DND-41 (cell line): Measurements from ENCODE around the gene NOVA1.

Source experiments
- ATAC-seq: fragments of 200-7000 bp; cut with Tn5 transposase; 3 replicates; pipeline ENCODE4 v1.9.1; 2021; ENCODE audit warnings: low read depth; ENCODE audit not compliant: insufficient read depth
- DNase-seq: peaks from one replicate; pipeline ENCODE4 v3.0.0-alpha.2; 2020
- H2AFZ ChIP-seq: 2 replicates; pipeline ENCODE4 v1.6.0; 2012; ENCODE audit warnings: low read depth, low read length
- H3K27ac ChIP-seq: 2 replicates; pipeline ENCODE4 v1.5.1; 2012; ENCODE audit warnings: low read length, inconsistent platforms
- H3K27me3 ChIP-seq: fragments of 200-600 bp; sonication (generic); 2 replicates; pipeline ENCODE4 v1.6.0; 2012; ENCODE audit warnings: low read length, mild to moderate bottlenecking, inconsistent platforms; ENCODE audit not compliant: insufficient read depth, poor library complexity
- H3K36me3 ChIP-seq: 2 replicates; pipeline ENCODE4 v1.5.1; 2012; ENCODE audit warnings: low read length, inconsistent platforms; ENCODE audit not compliant: insufficient read depth
- H3K4me1 ChIP-seq: 2 replicates; pipeline ENCODE4 v1.5.1; 2012; ENCODE audit warnings: mild to moderate bottlenecking, low read length; ENCODE audit not compliant: insufficient read depth
- H3K4me2 ChIP-seq: 2 replicates; pipeline ENCODE4 v1.6.0; 2012; ENCODE audit warnings: mild to moderate bottlenecking, moderate library complexity, low read length, inconsistent platforms; ENCODE audit not compliant: insufficient read depth
- H3K4me3 ChIP-seq, 2 experiments: fragments of 200-600 bp in 1 of 2; shearing (Covaris generic) in 1 of 2; 2 replicates each; pipeline ENCODE4 v1.5.1; 2012 to 2016; ENCODE audit warnings: inconsistent platforms in 2 of 2, low read length in 2 of 2, mild to moderate bottlenecking in 2 of 2, low read depth in 1 of 2, moderate library complexity in 1 of 2
- H3K79me2 ChIP-seq: 2 replicates; pipeline ENCODE4 v1.6.0; 2012; ENCODE audit warnings: low read length, inconsistent platforms; ENCODE audit not compliant: insufficient read depth
- H3K9ac ChIP-seq: 2 replicates; pipeline ENCODE4 v1.6.0; 2012; ENCODE audit warnings: low read depth, mild to moderate bottlenecking, inconsistent platforms, low read length, moderate library complexity
- H3K9me3 ChIP-seq: 2 replicates; pipeline ENCODE4 v1.5.1; 2012; ENCODE audit warnings: low read length, moderate library complexity, mild to moderate bottlenecking, inconsistent platforms; ENCODE audit not compliant: insufficient read depth, severe bottlenecking
- H4K20me1 ChIP-seq: 2 replicates; pipeline ENCODE4 v1.6.0; 2012; ENCODE audit warnings: low read length; ENCODE audit not compliant: insufficient read depth
- CTCF ChIP-seq: IDR thresholded peaks from 2 replicates; pipeline ENCODE4 v1.5.1; 2012; ENCODE audit warnings: borderline replicate concordance, low read length, moderate library complexity, mild to moderate bottlenecking; ENCODE audit not compliant: poor library complexity, severe bottlenecking; ENCODE audit errors: extremely low read depth
- EZH2 ChIP-seq: IDR thresholded peaks from 3 replicates; pipeline ENCODE4 v1.6.1; 2012; ENCODE audit warnings: borderline replicate concordance, low read depth, mild to moderate bottlenecking, moderate library complexity, low read length, inconsistent platforms; ENCODE audit not compliant: severe bottlenecking

NOVA1 gene

GRCh38 chr14:26598081-26598671 lies 343 bp upstream of the NOVA1 start:
- H3K36me3 ChIP-seq = no peaks in the 10 kb centered on the region
- H3K9ac ChIP-seq = no peak overlapping the region
- H3K27me3 ChIP-seq = no peaks in the 10 kb centered on the region
- H4K20me1 ChIP-seq = no peaks in the 10 kb centered on the region
- ATAC-seq = no peak
- no peak for DNase-seq
- H3K27ac ChIP-seq = no peak overlapping the region
- TF ChIP-seq EZH2 = no peak
- TF ChIP-seq CTCF = no peak
- H2AFZ ChIP-seq = no peak overlapping the region
- no peak overlapping the region for H3K4me2 ChIP-seq
- H3K79me2 ChIP-seq = no peaks in the 10 kb centered on the region
- no peaks in the 10 kb centered on the region for H3K4me1 ChIP-seq
- no peaks in the 10 kb centered on the region for H3K9me3 ChIP-seq
- no peak overlapping the region for H3K4me3 ChIP-seq

- Histone ChIP-seq H3K36me3 (no peaks in the 10 kb centered on the region), H3K4me2 (no peak overlapping the region), H3K27me3 (no peaks in the 10 kb centered on the region), H3K4me1 (no peaks in the 10 kb centered on the region), H3K9ac (no peak overlapping the region), H3K9me3 (no peaks in the 10 kb centered on the region), H2AFZ (no peak overlapping the region), H4K20me1 (no peaks in the 10 kb centered on the region), H3K27ac (no peak overlapping the region), H3K79me2 (no peaks in the 10 kb centered on the region), H3K4me3 (no peak overlapping the region)
- TF ChIP-seq CTCF = no peak
- no peak for TF ChIP-seq EZH2
- no peak for ATAC-seq
- DNase-seq = no peak
Measured at GRCh38 chr14:26597071-26597588, 703 bp downstream of the NOVA1 start.

- Histone ChIP-seq H3K9ac (no peak overlapping the region), H2AFZ (no peak overlapping the region)
- ATAC-seq = no peak
Measured at GRCh38 chr14:26596543-26597061, 1.2 kb downstream of the NOVA1 start.

More at GRCh38 chr14:26596543-26597061, 1.2 kb downstream of the NOVA1 start:
- Histone ChIP-seq H3K27ac (no peak overlapping the region), H3K79me2 (no peaks in the 10 kb centered on the region), H3K4me3 (no peak overlapping the region), H3K9me3 (no peaks in the 10 kb centered on the region), H3K4me2 (no peak overlapping the region), H3K4me1 (no peaks in the 10 kb centered on the region), H3K27me3 (no peaks in the 10 kb centered on the region), H3K36me3 (no peaks in the 10 kb centered on the region), H4K20me1 (no peaks in the 10 kb centered on the region)
- TF ChIP-seq EZH2 (no peak), CTCF (no peak)
- no peak for DNase-seq
